HuH-7 (cell line): ENCODE results near the gene THEMIS.
"Not testable (repeated sequence)": the region's sequence is repeated elsewhere in the genome, so short reads cannot be mapped to it uniquely, and the experiment has no call there.

ENCODE experiments used
- DNase-seq: peaks from one replicate; pipeline ENCODE4 v3.0.0; 2011; ENCODE audit warnings: low spot score

THEMIS gene

GRCh38 chr6:127917766-127918165 is 16.9 kb upstream of the THEMIS start:
- no peak for DNase-seq

GRCh38 chr6:127914240-127914639 is 13.4 kb upstream of the THEMIS start:
- DNase-seq, result no peak

- no peak for DNase-seq
Measured at GRCh38 chr6:127912914-127913313, 12.1 kb upstream of the THEMIS start.

- no peak for DNase-seq
Measured at GRCh38 chr6:127907960-127908640, 7.2 kb upstream of the THEMIS start.

GRCh38 chr6:127904160-127904559 is 3.3 kb upstream of the THEMIS start:
- no peak for DNase-seq

- DNase-seq, result no peak
Measured at GRCh38 chr6:127902933-127903332, 2.1 kb upstream of the THEMIS start.

GRCh38 chr6:127897484-127897883 is 3.4 kb downstream of the THEMIS start:
- no peak for DNase-seq

GRCh38 chr6:127894051-127894450 is 6.8 kb downstream of the THEMIS start:
- DNase-seq, result no peak

GRCh38 chr6:127893541-127893940 is 7.3 kb downstream of the THEMIS start:
- no peak for DNase-seq

GRCh38 chr6:127891731-127892326 is 9.0 kb downstream of the THEMIS start:
- no peak for DNase-seq

- no peak for DNase-seq
Measured at GRCh38 chr6:127886603-127887002, 14.3 kb downstream of the THEMIS start.

- no peak for DNase-seq
Measured at GRCh38 chr6:127884134-127884533, 16.7 kb downstream of the THEMIS start.

- DNase-seq, result not testable (repeated sequence)
Measured at GRCh38 chr6:127881949-127882348, 18.9 kb downstream of the THEMIS start.

GRCh38 chr6:127880429-127880828 is 20.4 kb downstream of the THEMIS start:
- DNase-seq, result no peak

- DNase-seq, result no peak
Measured at GRCh38 chr6:127879685-127880084, 21.2 kb downstream of the THEMIS start.

GRCh38 chr6:127878115-127878514 is 22.7 kb downstream of the THEMIS start:
- no peak for DNase-seq

GRCh38 chr6:127877231-127877630 is 23.6 kb downstream of the THEMIS start:
- no peak for DNase-seq

GRCh38 chr6:127869772-127870404 is 31.0 kb downstream of the THEMIS start:
- DNase-seq, result no peak

- no peak for DNase-seq
Measured at GRCh38 chr6:127869183-127869582, 31.7 kb downstream of the THEMIS start.

GRCh38 chr6:127868338-127868737 is 32.5 kb downstream of the THEMIS start:
- no peak for DNase-seq

- no peak for DNase-seq
Measured at GRCh38 chr6:127866766-127867165, 34.1 kb downstream of the THEMIS start.

- no peak for DNase-seq
Measured at GRCh38 chr6:127865108-127865507, 35.8 kb downstream of the THEMIS start.

GRCh38 chr6:127864701-127865100 is 36.2 kb downstream of the THEMIS start:
- no peak for DNase-seq

- no peak for DNase-seq
Measured at GRCh38 chr6:127860723-127861122, 40.1 kb downstream of the THEMIS start.
